Tibial nerve (tissue), 4 donors: ENCODE data around the gene RAB17. TPM values are rescaled to one million over a fixed set of nuclear protein-coding genes. Genes with fewer than 3 reads are reported as not detected.

Source experiments
- DNase-seq, 2 donors: peaks; one replicate each; pipeline ENCODE4 v3.0.0-alpha.2; 2019; ENCODE audit warnings: low spot score in 2 of 2
- H3K27ac ChIP-seq, 4 donors: fragments of 200-600 bp; sonication (generic) in 3 of 4; one replicate each; pipeline ENCODE4 v1.5.1; 2017 to 2019; ENCODE audit warnings: mild to moderate bottlenecking in 1 of 4
- H3K27me3 ChIP-seq, 2 donors: fragments of 200-600 bp; sonication (generic) in 1 of 2; one replicate each; pipeline versions ENCODE4 v1.5.1 to v1.6.0; 2017 to 2019
- H3K36me3 ChIP-seq, 3 donors: fragments of 200-600 bp; sonication (generic); one replicate each; pipeline ENCODE4 v1.5.1; 2018 to 2019
- H3K4me1 ChIP-seq, 4 donors: fragments of 200-600 bp; sonication (generic) in 3 of 4; one replicate each; pipeline ENCODE4 v1.5.1; 2017 to 2019
- H3K4me3 ChIP-seq, 4 donors: fragments of 200-600 bp; sonication (generic) in 3 of 4; one replicate each; pipeline ENCODE4 v1.5.1; 2017 to 2019; ENCODE audit warnings: mild to moderate bottlenecking in 1 of 4, moderate library complexity in 1 of 4
- H3K9me3 ChIP-seq, 4 donors: fragments of 200-600 bp; sonication (generic) in 3 of 4; one replicate each; pipeline ENCODE4 v1.5.1; 2017 to 2019
- CTCF ChIP-seq, 5 experiments: fragments of 200-600 bp in 3 of 5; fragments of 450-650 bp in 2 of 5; sonication (generic) in 3 of 5; IDR thresholded peaks; one replicate each; pipeline ENCODE4 v1.5.1; 2016 to 2019; ENCODE audit warnings: antibody characterized with exemption in 5 of 5, mild to moderate bottlenecking in 3 of 5, moderate library complexity in 2 of 5
- EP300 ChIP-seq, 2 donors: sonication (generic); formaldehyde crosslinking; IDR thresholded peaks; one replicate each; pipeline ENCODE4 v1.6.1; 2017; ENCODE audit warnings: antibody characterized with exemption in 2 of 2, mild to moderate bottlenecking in 1 of 2
- POLR2A ChIP-seq, 2 donors: fragments of 450-650 bp; IDR thresholded peaks; one replicate each; pipeline ENCODE4 v1.6.1; 2017; ENCODE audit warnings: antibody characterized with exemption in 2 of 2, mild to moderate bottlenecking in 2 of 2, moderate library complexity in 2 of 2
- WGBS, 2 donors: methylation state at CpG; one replicate each; pipeline ENCODE4 v1.1.5; 2018; 5-methylcytosine and 5-hydroxymethylcytosine counted together
- total RNA-seq, 4 donors: library from RNA; depleted of rRNA; stranded (reverse); fragments of >200 nt; gene quantifications; one replicate each; pipeline ENCODE4 v1.1.0, GENCODE V29; 2016

The RAB17 gene
- total RNA-seq, 4 donors from 2014 or later = 0.63 to 2.1 TPM; not detected in 2

- Histone ChIP-seq H3K36me3 (peaks cover 0 to 45% (median 0%) of the 10 kb centered on the region in 3 donors), H3K4me3 (no peak overlapping the region), H3K27me3 (no peaks in the 10 kb centered on the region), H3K4me1 (no peaks in the 10 kb centered on the region), H3K27ac (no peak overlapping the region), H3K9me3 (peaks cover 0 to 22% (median 8%) of the 10 kb centered on the region in 4 donors)
- TF ChIP-seq EP300 (IDR thresholded peaks at IDR 0.05) (no peak), POLR2A (IDR thresholded peaks at IDR 0.05) (no peak), CTCF (IDR thresholded peaks at IDR 0.05) (no peak)
- WGBS, 2 donors = 85 to 86% methylated on average over 13 to 16 of the region's 16 CpGs
- no peak for DNase-seq
Measured at GRCh38 chr2:237551071-237551574, 39.4 kb downstream of the RAB17 start.

DNA sequence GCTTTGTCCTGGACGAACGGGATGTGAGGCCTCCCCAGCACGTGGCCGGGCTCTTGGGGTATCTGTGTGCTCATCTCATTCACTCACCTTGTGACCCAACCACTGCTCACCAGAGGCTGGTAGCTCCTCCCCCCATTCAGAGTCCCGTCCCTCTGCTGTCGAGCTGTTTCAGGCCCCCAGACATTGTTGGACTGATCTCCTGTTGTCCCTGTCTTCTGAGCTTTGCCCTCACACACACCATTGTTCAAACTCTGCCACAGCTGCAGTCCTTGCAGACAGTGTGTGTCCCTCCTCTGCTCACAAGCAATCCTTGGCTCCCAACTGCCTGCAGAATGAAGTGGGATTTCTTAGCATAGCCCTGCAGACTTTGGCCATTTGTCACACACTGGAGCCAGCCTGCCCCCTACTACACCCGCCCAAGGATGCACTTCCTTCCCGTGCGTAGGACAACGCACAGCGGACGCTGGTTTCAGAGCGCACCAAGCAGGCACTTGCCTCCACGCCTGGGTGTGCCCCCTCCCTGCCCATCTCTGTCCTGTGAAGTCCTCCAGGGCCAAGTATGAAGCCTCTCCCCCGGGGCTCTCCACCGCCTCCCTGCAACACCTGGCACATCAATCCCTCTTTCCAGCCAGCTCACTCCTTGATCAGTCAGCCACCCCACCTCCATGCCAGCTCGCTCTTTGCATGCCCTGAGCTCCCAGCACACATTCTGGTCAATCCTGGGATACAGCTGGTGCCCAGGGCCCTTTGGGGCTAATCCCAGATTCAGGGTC lies 40.7 kb downstream of the RAB17 start:
- 77 to 78% methylated on average over 17 of the region's 17 CpGs for WGBS, 2 donors
- no peak overlapping the region for H3K27ac ChIP-seq
- H3K9me3 ChIP-seq = peaks cover 0 to 9% (median under 1%) of the 10 kb centered on the region in 4 donors
- H3K36me3 ChIP-seq = peaks cover 0 to 33% (median 0%) of the 10 kb centered on the region in 3 donors
- H3K27me3 ChIP-seq = no peaks in the 10 kb centered on the region
- TF ChIP-seq EP300 (IDR thresholded peaks at IDR 0.05) = no peak
- no peak for TF ChIP-seq CTCF (IDR thresholded peaks at IDR 0.05)
- no peak for TF ChIP-seq POLR2A (IDR thresholded peaks at IDR 0.05)
- DNase-seq = no peak
- H3K4me3 ChIP-seq = no peak overlapping the region
- no peaks in the 10 kb centered on the region for H3K4me1 ChIP-seq

DNA sequence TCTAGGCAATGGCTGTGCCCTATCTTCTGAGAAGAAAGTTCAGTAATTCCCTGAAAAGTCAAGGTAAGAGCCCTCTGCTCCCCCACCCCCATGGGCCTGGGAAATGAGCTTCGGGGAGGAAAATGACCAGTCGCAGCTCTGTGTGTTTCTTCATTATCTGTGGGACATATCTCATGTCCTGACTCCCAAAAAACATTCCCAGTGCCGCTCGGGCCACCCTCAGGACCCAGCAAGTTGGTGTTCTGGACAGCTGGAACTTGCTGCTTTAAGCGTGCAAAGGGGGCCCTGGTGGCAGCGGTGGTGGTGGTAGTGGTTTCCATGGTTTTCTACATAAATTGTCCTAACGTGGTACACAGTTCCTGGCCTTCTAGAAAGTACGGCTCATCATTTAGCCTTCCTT lies 41.3 kb downstream of the RAB17 start:
- H3K9me3 ChIP-seq = peaks cover 0 to 4% (median 0%) of the 10 kb centered on the region in 4 donors
- peaks cover 0 to 27% (median 0%) of the 10 kb centered on the region in 3 donors for H3K36me3 ChIP-seq
- no peaks in the 10 kb centered on the region for H3K4me1 ChIP-seq
- H3K27ac ChIP-seq = no peak overlapping the region
- no peaks in the 10 kb centered on the region for H3K27me3 ChIP-seq
- H3K4me3 ChIP-seq = no peak overlapping the region
- TF ChIP-seq EP300 (IDR thresholded peaks at IDR 0.05) (no peak), CTCF (IDR thresholded peaks at IDR 0.05) (no peak), POLR2A (IDR thresholded peaks at IDR 0.05) (no peak)
- DNase-seq = no peak
- WGBS, 2 donors = 82 to 84% methylated on average over 8 of the region's 8 CpGs

DNA sequence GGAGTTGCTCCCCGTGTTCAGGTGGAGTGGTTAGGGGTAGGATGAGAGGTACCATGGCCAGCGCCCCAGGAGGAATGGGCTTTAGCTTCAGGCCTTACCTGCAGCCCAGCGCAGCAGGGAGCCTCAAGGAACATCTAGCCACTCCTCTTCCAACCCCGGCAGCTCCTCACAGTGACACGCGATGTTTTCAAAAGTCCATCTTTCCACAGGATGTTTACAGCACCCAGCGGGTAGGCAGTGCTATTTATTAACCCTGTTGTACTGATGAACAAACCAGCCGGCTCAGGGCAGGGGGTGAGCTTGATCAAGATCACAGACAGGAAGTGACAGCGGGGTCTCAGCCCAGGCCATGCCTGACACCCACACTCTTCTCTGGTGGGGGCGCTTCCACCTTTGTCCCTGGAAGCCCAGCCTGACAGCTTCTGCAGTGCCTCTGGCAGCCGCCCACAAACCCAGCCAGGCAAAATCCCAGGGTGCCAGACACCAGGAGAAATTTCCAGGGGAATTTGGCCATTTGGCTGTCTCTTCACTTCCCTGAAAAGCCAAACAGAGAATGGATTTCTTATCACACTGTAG lies 42.6 kb downstream of the RAB17 start:
- Histone ChIP-seq H3K4me3 (no peak overlapping the region), H3K9me3 (no peaks in the 10 kb centered on the region), H3K27me3 (no peaks in the 10 kb centered on the region), H3K27ac (no peak overlapping the region), H3K4me1 (no peaks in the 10 kb centered on the region), H3K36me3 (peaks cover 0 to 14% (median 0%) of the 10 kb centered on the region in 3 donors)
- DNase-seq = no peak
- no peak for TF ChIP-seq EP300 (IDR thresholded peaks at IDR 0.05)
- TF ChIP-seq POLR2A (IDR thresholded peaks at IDR 0.05) = no peak
- TF ChIP-seq CTCF (IDR thresholded peaks at IDR 0.05) = no peak
- WGBS, 2 donors = 57 to 66% methylated on average over 10 to 11 of the region's 11 CpGs

DNA sequence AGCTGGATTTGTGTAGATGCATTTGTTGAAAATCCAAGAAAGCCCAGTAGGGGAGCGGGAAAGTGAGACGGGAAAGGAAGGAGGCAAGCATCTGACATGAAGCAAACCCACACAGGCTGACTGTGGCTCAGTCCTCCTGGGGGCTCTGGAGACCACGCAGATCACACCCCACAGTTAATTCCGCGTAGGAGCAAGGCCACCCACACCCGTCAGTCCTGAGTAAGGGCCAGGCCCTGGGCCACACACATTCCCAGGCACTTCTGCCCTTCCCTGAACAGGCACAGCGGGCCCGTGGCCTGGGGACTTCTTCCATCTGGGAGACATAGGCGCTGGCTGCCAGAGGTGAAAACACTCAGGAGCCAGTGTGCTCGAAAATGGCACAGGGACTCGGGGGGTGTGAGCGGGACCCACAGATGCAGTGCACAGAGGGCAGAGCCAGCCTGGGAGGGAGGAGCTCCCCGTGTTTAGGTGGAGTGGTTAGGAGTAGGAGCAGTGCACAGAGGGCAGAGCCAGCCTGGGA lies 43.6 kb downstream of the RAB17 start:
- Histone ChIP-seq H3K27ac (no peak overlapping the region), H3K27me3 (no peaks in the 10 kb centered on the region), H3K4me3 (no peak overlapping the region), H3K9me3 (peaks cover 0 to 6% (median 0%) of the 10 kb centered on the region in 4 donors), H3K4me1 (no peaks in the 10 kb centered on the region), H3K36me3 (peaks cover 0 to 11% (median 0%) of the 10 kb centered on the region in 3 donors)
- no peak for DNase-seq
- TF ChIP-seq POLR2A (IDR thresholded peaks at IDR 0.05) = no peak
- TF ChIP-seq CTCF (IDR thresholded peaks at IDR 0.05) = no peak
- no peak for TF ChIP-seq EP300 (IDR thresholded peaks at IDR 0.05)
- 69 to 73% methylated on average over 13 of the region's 13 CpGs for WGBS, 2 donors
